ENCODE data around the gene FCAMR.

DNA sequence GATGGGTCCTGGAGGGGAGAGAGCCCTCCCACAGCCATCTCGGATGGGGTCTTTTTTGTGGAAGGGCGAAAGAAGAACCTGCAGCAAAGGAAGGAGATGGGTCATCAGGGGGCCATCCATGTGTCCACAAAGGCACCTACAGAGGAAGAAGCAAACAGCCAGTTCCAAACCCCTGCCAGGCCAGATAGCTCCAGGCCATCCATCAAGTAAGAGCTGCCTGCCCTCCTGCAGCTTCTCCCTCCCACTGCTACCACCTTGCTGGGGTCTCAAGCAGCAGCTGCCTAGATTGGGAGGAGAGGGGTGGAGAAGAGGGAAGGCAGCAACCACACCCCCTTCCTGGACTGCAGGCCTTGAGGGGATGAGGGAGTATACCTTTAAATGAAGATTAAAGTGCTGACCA, 4.5 kb downstream of the FCAMR start:
- TF ChIP-seq, protein P1, sequence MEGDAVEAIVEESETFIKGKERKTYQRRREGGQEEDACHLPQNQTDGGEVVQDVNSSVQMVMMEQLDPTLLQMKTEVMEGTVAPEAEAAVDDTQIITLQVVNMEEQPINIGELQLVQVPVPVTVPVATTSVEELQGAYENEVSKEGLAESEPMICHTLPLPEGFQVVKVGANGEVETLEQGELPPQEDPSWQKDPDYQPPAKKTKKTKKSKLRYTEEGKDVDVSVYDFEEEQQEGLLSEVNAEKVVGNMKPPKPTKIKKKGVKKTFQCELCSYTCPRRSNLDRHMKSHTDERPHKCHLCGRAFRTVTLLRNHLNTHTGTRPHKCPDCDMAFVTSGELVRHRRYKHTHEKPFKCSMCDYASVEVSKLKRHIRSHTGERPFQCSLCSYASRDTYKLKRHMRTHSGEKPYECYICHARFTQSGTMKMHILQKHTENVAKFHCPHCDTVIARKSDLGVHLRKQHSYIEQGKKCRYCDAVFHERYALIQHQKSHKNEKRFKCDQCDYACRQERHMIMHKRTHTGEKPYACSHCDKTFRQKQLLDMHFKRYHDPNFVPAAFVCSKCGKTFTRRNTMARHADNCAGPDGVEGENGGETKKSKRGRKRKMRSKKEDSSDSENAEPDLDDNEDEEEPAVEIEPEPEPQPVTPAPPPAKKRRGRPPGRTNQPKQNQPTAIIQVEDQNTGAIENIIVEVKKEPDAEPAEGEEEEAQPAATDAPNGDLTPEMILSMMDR (IDR thresholded peaks at IDR 0.05) = no peak
- TF ChIP-seq POLR2A (IDR thresholded peaks at IDR 0.05) (no peak), EP300 (IDR thresholded peaks at IDR 0.05; ENCODE audit: low read depth) (no peak)
